Umbilical cord (tissue), 2 donors: ENCODE data around the gene CDHR2. TPM values are rescaled to one million over a fixed set of nuclear protein-coding genes. Genes with fewer than 3 reads are reported as not detected.
"Not testable (repeated sequence)": the region's sequence is repeated elsewhere in the genome, so short reads cannot be mapped to it uniquely, and the experiment has no call there.

Source experiments
- DNase-seq: peaks from one replicate; pipeline ENCODE4 v3.0.0-alpha.2; 2015; ENCODE audit warnings: low spot score
- total RNA-seq: library from RNA; depleted of rRNA; stranded (reverse); fragments of >200 nt; gene quantifications from one replicate; pipeline ENCODE4 v1.2.3, GENCODE V29; 2014; ENCODE audit warnings: low replicate concordance; ENCODE audit not compliant: insufficient read depth

CDHR2 gene
- total RNA-seq, 1 donor from 2014 or later, result not detected

DNA sequence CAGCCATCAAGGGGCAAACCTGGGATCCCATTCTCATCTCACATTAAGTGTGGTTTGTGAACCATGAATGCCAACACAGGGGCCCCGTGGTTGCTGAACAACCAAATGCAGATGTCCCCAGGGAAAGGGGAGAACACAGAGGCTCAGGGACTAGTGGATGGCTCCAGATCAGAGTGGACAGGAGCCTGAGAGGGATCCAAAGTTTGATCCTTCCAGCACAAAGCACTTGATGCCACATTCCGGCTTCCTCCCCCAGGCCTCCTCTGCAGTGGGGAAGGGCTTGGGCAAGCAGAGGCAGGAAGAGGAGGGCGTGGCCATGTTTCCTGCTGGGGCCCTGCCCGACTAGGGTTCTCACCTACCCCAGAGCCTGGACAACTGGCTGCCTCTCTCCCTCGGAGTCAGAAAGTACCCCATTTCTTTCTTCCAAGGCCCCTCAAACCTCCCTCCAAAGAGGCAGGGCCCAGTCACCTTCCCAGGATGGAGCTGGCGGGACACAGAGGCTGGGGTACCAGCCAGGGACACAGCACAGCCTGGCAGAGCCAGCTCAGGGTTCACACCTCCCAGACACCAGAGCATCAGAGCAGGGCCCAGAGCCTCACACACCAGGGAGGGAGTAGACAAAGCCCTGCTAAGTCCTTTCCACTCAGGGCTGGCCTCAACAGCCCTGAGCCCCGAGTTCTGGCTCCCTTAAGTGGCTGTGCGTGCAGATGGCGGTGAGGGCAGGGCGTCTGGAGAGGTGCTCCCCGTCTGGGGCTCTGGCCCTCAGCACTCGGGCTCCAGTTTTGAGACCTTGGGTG lies 7.6 kb upstream of the CDHR2 start:
- DNase-seq, result peak; percentile 70

DNA sequence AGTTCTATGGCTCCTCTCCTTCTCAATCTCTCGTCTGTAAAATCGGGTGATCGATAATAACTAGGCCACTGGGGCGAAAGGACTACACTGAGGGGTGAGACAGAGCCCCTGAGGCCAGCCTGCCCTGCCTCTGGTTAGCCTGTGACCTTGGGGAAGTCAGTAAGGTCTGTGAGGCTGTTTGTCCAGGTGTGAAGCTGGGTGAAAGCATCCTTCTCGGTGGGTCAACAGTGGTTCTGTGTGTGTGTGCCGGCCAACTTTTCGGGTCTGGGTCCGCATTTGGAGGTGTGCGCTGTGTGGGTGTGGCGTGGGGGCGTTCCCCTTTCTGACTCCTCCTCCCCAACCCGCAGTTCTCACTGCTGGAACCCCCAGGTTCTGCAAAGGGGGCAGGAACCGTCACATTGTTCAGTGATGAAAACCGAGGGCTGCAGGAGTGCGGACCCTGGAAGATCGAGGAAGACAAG lies 7.0 kb upstream of the CDHR2 start:
- DNase-seq, result no peak

DNA sequence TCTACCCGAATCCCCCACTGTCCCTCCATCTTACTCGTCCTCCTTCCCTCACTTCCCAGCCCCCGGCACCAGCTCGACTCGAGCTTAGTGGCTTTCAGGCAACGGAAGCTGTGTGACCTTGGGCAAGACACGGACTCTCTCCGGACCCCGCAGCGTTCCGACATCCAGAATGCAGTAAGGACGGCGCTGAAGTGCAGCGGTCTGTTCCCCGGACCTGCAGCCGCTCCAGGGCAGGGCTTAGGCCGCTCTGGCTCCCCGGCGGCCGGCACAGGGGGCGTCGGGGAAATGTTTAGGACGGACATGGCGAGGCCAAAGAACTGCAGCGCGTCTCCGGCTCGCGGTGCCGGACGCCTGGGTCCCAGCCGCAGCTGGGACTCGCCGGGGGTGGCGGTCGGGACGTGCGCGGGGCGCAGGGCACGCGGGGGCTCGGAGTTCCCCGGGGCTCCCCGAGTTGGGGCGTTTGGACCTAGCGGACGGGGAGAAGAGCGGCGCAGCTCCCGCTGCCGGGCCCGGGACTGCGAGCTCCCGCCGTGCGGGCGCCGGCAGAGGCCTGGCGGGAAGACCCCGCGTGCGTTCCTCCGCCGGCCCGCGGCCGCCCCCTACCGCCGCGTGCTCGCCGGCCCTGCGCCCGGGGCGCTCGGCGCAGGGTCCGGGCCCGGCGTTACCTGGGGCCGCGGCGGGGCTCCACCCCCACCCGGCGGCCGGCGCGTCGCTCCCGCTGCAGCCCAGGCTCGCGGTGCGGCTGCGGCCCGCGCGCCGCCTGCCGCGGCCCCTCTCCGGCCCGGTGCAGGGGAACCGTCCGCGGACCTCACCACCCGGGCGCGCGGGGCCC lies 6.3 kb upstream of the CDHR2 start:
- DNase-seq, result peak; percentile 21

DNA sequence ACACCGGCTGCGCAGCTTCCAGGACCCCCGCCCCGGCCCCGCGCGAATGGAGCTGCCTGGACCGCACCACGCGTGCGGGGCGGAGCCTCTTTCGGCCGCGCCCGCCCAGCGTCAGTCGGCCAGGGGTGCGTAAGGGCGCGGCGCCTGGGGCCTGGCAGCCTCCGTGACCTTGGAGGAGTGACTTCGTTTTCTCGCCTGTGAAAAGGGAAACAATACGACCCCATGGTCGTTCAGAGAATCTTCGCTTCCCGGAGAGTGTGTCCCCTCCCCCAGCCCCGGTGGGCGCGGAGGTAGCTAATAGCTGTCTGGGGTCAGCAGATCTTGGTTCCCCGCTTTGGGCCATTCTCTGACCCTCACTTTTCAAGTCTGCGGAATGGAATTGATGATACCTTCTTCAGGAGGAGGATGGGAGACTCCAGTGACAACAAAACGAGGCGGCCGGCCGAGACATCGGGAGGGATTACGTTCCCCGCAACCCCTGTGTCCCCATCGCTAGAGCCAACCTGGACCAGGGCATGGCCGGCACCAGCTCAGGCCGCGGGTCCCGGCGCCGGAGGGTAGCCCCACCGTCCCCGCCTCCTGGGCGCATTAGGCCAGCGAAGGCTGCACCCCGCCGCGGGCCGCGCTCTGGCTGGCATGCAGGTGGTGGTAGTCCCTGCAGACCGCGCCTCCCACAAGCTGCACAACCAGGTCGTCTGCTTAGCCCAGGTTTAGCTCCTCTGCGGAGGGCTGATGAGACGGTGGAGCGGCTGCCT lies 5.5 kb upstream of the CDHR2 start:
- peak; percentile 56 for DNase-seq

DNA sequence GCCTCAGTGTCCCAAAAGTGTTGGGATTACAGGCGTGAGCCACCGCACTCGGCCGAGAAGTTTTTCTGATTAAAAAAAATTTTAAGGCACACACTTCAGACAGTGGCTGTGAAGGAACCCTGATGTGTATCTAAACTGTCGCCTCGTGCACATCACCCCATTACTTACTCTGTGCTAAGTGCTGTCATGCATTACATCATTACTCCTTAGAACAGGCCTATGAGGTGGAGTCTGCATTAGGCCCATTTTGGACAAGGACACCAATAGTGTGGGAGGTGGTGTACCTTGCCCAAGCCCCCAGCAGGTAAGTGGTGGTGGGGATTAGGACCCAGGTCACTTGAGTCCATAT lies 3.8 kb upstream of the CDHR2 start:
- no peak for DNase-seq

DNA sequence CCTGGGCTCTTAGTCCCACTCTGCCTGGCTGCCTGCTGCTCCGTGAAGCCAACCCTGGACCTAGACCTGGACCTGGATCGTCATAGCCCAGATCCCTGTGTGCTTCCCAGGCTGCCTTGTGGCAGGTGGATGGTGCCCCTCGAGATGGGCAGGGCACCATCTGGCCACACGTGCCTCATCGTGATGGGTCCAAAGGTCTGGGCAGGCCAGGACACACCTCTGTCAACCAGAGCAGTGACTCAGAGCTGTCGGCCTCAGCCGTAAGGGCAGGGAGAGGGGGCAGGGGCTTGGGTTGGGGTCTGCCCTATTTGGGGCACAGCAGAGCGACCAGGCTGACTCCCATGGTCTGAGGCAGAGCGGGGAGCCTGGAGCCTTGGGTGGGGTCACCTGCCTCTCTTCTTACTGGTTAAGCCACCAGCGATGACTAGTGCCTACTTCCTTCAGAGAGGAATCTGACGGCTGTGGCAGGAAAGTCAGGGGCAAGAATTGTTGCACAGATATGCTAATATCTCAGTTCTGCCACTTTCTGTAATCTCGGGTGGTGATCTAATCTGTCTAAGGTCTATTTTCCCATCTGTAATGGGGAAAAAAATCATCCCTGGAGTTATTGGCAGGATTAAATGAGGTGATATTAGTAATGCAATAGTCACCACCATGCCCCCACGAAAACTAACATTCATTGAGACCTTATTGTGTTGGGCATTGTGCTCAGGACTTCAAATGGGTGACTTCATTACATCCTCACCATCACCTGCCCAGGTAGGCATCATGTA lies 3.2 kb upstream of the CDHR2 start:
- DNase-seq, result no peak

DNA sequence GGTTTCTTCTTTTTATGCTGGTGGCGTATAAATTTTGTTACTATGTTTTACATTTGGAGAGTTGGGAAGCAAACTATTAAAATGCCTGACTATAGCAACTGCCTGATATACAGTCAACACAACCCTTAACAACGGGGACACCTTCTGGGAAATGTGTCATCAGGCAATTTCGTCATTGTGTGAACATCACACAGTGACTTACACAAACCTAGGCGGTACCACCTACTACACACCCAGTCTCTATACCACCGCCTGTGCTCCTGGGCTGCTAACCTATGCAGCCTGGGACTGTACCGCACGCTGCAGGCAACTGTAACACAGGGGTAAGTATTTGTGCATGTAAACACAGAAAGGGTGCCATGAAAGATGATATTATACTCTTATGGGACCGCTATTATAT lies 1.3 kb upstream of the CDHR2 start:
- DNase-seq, result no peak

DNA sequence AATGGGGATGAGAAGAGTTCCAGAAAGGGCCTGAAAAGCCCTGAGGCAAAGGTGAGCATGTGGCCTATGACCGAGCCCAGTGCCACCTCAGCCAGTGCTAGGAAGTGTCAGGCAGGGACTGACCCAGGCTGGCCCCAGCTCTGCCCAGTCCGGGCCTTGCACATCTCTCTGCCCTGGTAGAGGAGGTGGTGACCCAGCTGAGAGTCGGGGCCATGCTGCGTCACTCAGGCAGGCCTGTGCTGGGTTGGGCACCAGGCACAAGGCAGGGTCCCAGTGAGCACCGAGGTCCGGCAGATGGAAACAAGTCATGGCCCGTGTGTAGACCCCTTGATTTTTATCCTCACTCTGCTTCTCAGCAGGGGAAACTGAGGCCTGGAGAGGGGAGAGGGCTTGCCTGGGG lies 729 bp downstream of the CDHR2 start:
- DNase-seq, result no peak

DNA sequence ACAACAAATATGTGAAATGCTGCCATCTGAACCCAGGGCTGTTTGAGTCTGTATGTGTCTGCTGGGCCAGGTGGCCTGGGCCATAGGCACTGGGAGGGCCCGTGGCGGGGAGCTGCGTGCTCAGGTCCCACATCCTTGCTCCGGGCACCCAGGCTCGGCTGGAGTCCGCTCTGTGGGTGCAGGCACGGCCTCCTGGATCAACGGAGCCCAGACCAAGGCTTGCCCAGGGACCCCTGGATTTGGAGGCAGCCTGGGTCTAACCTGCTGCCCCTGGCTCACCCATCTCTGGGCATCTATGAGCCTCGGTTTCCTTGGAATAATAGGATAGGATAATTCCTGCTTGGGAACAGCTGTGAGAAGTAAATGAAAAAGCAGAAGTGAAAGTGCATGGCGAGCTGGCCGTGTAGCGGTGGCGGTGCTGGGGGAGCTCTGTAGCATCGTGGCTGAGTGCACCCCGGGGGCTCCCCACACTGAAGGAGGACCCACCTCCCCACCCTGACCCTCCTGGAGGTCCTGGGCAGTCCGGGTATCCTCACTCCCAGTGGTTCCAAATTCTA lies 1.2 kb downstream of the CDHR2 start:
- no peak for DNase-seq

DNA sequence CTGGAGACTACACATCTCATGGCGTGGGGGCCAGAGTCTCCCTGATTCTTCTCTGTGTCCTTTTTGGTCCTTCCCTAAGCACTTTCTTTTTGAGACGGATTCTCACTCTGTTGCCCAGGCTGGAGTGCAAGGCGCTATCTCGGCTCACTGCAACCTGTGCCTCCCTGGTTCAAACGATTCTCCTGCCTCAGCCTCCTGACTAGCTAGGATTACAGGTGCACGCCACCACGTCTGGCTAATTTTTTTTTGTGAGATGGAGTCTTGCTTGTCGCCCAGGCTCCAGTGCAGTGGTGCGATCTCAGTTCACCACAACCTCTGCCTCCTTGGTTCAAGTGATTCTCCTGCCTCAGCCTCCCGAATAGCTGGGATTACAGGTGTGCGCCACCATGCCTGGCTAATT lies 1.8 kb downstream of the CDHR2 start:
- DNase-seq, result not testable (repeated sequence)

DNA sequence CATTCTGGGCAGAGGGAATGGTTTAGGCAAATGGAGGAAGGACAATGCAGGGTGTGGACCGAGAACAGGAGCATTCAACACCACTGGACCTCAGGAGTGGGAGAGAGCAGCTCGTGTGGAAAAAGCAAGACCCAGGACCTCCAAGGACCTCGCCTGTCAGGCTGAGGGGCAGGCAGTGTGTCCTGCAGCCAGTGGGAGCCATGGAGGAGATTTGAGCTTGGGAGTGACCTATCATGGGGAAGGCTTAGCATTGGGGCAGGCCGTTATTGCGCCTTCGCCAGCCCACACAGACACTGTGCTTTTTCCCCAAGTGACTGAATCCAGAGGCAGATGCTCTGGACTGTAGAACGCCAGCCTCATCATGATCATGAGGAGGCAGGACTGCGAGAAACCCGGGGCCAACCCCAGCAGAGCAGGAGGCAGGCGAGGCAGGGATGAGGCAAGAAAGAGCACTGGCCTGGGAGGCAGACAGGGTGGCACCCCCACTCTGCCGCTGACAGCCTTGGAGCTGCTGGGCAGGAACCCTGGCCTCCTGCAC lies 3.3 kb downstream of the CDHR2 start:
- DNase-seq, result no peak

DNA sequence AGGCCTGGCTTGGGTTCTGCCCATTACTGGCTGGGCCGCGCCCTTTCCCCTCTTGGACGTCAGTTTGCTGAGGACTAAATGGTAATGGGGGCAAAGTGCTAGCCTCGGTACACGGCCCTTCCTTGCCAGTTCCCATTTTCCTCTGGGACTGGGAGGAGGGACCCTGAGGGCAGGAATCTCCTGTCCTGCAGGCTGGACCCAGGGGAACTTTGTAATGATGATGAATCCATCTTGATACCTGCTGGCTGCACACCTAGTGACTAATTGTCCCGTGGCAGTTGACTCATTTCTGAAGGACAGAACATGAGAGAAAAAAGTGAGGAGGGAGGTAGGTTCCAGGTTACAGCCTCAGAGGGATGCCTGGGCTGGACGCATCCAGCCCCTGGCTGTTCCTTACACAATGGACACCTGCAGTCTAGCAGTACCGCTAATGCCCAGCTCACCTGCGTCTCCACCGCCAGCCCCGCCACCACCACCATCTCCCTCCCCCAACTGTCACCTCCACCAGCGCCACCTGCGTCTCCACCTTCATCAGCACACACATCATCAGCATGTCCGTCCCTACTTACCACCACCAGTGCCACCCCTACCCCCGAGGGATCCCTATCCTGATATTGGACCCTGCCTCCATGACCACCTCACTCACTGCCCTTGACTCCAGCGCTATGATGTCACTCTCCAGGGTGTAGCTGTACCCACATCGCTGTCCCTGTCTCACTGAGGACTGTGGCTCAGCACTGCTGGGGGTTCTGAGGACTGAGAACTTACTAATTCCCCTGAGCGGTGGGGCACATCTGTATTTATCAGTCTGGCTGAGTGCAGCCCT lies 4.3 kb downstream of the CDHR2 start:
- no peak for DNase-seq

DNA sequence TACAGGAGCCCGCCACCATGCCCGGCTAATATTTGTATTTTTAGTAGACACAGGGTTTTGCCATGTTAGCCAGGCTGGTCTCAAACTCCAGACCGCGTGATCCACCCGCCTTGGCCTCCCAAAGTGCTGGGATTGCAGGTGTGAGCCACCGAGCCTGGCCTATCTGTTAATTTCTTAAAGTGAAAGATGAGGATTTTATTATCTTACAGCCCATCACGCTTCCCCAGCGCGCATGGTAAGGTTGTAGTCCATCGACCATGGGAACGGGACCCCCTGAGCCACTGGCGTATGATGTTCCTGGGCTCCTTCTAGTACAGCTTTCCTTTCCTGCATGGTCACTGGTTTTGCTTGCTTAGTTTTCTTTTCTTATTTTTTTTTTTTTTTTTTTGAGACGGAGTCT lies 8.7 kb downstream of the CDHR2 start:
- no peak for DNase-seq

DNA sequence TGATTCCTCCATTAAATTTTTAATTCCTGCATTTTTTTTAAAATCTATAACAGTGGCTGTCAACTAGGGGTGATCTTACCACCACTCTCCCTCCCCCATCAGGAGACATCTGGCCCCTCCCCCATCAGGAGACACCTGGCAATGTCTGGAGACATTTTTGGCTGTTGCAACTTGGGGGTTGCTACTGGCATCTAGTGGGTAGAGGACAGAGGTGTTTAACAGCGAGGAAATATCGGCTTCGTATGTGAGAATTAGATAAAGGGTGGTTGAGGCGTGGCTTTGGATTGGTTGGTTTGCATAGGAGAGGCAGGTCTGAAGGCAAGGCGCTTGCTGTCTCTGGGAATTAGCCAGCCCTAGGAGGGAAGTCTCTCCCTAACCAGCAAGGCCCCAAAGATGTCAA lies 10.5 kb downstream of the CDHR2 start:
- no peak for DNase-seq

DNA sequence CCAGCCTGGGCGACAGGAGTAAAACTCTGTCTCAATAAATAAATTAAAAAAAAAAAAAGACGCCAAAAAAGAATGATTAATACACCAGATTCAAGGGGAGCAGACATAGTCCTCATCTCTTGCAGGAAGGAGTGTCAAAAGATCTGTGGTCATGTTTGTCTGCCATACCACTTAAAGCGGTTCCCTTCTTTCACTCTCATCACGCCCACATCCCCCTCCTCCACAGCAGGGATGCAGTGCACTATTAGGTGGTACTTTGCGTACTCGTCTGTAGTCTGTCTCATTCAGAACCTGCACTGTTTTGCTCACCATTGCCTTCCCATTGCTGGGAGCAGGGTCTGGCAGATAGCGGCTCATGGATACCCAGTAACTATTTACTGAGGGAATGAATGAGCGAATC lies 11.2 kb downstream of the CDHR2 start:
- DNase-seq, result no peak

DNA sequence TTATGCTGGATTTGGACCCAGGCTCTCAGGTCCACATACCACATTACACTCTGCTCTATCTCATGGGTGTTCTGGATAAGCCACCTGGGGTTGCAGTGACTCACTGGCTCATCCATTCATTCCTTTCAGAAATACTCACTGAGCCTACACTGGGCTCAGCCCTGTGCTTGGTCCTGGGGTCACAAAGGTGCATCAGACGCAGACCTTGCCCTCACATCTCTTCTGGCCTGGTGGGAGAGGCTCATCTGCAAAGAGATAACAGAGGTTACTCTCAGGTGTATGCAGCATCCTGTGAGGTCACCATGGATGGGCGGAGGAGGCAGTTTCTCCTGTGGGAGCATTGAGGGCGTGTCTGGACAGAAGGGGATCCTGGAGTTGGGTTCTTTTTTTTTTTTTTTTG lies 12.1 kb downstream of the CDHR2 start:
- DNase-seq, result no peak

DNA sequence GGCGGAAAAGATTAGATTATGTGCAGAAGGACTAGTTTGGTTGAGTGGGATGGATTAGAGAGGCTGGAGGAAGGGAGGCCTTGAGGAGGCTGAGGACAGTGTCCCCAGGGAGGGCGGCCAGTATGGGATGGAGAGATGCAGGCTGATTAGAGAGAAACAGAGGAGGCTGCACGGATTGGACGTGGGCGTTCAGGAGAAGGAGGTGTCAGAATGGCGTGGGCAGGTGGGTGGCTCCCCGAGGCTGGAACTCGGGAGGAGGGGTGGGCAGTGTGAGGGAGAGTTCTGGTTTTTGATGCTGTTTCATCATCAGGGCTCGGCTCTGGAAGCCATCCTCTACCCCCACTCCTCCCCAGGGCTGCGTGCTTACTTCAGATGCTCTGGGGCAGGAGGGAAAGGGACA lies 13.0 kb downstream of the CDHR2 start:
- DNase-seq, result no peak

DNA sequence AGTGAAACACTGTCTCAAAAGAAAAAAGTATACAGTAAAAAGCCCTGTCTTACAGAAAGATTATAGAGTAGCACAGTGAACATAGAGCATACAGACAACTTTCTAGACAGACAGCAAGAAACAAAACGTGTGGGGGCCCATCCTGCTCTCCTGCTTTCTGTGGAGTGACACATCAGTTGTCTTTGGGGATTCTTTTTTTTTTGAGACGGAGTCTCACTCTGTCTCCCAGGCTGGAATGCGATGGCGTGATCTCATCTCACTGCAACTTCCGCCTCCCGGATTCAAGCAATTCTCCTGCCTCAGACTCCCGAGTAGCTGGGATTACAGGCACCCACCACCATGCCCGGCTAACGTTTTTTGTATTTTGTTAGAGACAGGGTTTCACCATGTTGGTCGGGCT lies 14.9 kb downstream of the CDHR2 start:
- DNase-seq, result no peak

DNA sequence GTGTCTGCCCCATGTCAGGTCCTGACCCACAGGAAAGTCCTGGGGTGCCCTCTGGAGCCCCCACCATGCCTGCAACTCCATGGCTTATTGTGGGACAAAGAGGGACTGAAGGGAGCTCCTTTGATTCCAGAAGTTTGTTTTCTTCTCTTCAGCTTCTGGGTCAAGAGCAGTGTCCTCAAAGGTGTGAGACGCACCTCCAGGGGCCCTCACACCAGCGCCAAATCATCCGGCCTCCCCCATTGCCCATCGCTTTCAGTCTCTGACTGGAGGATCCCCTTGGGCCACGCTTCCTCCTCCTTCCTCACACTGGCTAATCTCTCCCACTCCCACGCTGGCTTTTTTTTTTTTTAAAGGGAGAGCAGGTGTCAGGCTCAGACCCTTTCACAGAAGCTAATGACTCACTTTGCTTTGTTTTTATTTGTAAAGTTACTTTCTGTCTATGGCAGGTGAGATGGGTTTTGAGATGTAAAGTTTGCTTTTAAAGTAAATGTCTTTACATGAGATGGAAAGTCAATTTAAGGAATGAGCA lies 16.7 kb downstream of the CDHR2 start:
- DNase-seq, result no peak

DNA sequence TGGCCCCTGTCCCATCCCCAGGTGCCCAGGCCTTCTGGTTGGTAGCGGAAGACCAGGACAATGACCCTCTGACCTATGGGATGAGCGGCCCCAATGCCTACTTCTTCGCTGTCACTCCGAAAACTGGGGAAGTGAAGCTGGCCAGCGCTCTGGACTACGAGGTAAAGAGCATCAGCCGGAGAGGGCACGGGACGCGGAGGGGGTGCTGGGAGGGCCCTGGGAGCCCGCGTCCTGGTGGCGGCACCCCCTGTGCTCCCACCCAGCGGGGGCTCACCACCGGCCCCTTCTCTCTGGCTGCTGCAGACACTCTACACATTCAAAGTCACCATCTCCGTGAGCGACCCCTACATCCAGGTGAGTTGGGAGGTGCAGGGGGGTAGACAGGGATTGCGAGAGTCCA lies 19.5 kb downstream of the CDHR2 start:
- DNase-seq, result no peak
